Pancreas (tissue), 10 donors: ENCODE results near the gene ANGEL2. TPM values are rescaled to one million over a fixed set of nuclear protein-coding genes. Genes with fewer than 3 reads are reported as not detected.

Experiments
- ATAC-seq, 4 donors: fragments of 200-7000 bp; cut with Tn5 transposase; one replicate each; pipeline versions ENCODE4 v1.8.0 to v1.9.1; 2020; ENCODE audit warnings: mild to moderate bottlenecking in 4 of 4, moderate library complexity in 4 of 4
- DNase-seq, 6 donors: peaks; one replicate each; pipeline ENCODE4 v3.0.0-alpha.2; 2020
- FAIRE-seq: peaks from 2 replicates; lab custom pipeline; 2012; peaks lifted over from hg19 to GRCh38; lab: Jason Lieb, UNC
- H3K27ac ChIP-seq, 4 donors: fragments of 200-600 bp; sonication (generic); 1 replicate in 3 of 4; 2 replicates in 1 of 4; pipeline versions ENCODE4 v1.5.0 to v1.8.0; 2020
- H3K27me3 ChIP-seq, 4 donors: fragments of 200-600 bp; one replicate each; pipeline ENCODE4 v1.8.0; 2021
- H3K36me3 ChIP-seq, 3 donors: fragments of 200-600 bp; sonication (generic) in 1 of 3; one replicate each; pipeline versions ENCODE4 v1.5.0 to v1.8.0; 2020 to 2021
- H3K4me1 ChIP-seq, 3 donors: fragments of 200-600 bp; one replicate each; pipeline ENCODE4 v1.8.0; 2021
- H3K4me3 ChIP-seq, 4 donors: fragments of 200-600 bp; sonication (generic) in 2 of 4; one replicate each; pipeline versions ENCODE4 v1.5.0 to v1.8.0; 2020 to 2021
- H3K9me3 ChIP-seq, 4 donors: fragments of 200-600 bp; one replicate each; pipeline ENCODE4 v1.8.0; 2021
- CTCF ChIP-seq, 4 donors: fragments of 200-600 bp; sonication (generic) in 3 of 4; IDR thresholded peaks; one replicate each; pipeline versions ENCODE4 v1.5.0 to v1.8.0; 2021; ENCODE audit warnings: antibody characterized with exemption in 4 of 4
- WGBS, 2 donors: extraction: QIAGEN DNeasy Blood & Tissue Kit; methylation state at CpG; one replicate each; pipeline ENCODE4 v1.1.7; 2013; 5-methylcytosine and 5-hydroxymethylcytosine counted together
- intact Hi-C, 3 donors: fragments of 100-400 bp; cut with DNase I; formaldehyde crosslinking; loops; one replicate each; pipeline versions ENCODE4 v1.11.1 to v1.14.2; 2022
- polyA plus RNA-seq, 2 donors: library from polyadenylated mRNA; stranded (reverse); fragments of 200-250 nt; gene quantifications; one replicate each; pipeline ENCODE4 v1.2.3, GENCODE V29; 2013
- total RNA-seq, 6 donors: library from RNA; stranded (reverse); fragmentation: NEBNext Ultra II Directional in 4 of 6; extraction: Animal tissue kit (Norgen Biotek cat#: 25700) in 4 of 6; gene quantifications; one replicate each; pipeline versions ENCODE4 v1.2.1 to v1.2.4, GENCODE V29; 2021 to 2023
- donor health status: healthy with polysubstance abuse.
- donor health status: DM: no; HTN: no; CAD: no; lungs with moderate emphysema.
- donor health status: DM: no; HTN: no; CAD: no.
- donor health status: control.
- donor health status: control.
- donor health status: Bipolar disorder and iron deficiency.
- donor health status: DM: yes; HTN: yes; CAD: no.
- donor health status: DM: no; HTN: no; CAD: no.
- donor health status: DM: no; HTN: no; CAD: no.
- donor health status: DM: yes; HTN: yes; CAD: no.

Gene ANGEL2
- total and polyA plus RNA-seq, 8 donors, result 9.8 to 17.2 (median 11.8) TPM

- intact Hi-C loops, result no loop called here
- no peak for ATAC-seq
- no peak for FAIRE-seq
- Histone ChIP-seq H3K27me3 (no peaks in the 10 kb centered on the region), H3K27ac (no peak overlapping the region), H3K9me3 (no peaks in the 10 kb centered on the region), H3K4me1 (no peaks in the 10 kb centered on the region), H3K36me3 (no peaks in the 10 kb centered on the region), H3K4me3 (peak overlapping the region in 3 of 4 donors; percentile 14 to 63 (median 40))
- no peak for TF ChIP-seq CTCF (IDR thresholded peaks at IDR 0.05)
- no peak for DNase-seq
- 41 to 42% methylated on average over 2 of the region's 2 CpGs for WGBS, 2 donors
Measured at GRCh38 chr1:212949771-212950170, 65.9 kb downstream of the ANGEL2 start.

- H3K4me1 ChIP-seq, result no peaks in the 10 kb centered on the region
- intact Hi-C loops, result no loop called here
- no peaks in the 10 kb centered on the region for H3K36me3 ChIP-seq
- H3K9me3 ChIP-seq, result no peaks in the 10 kb centered on the region
- TF ChIP-seq CTCF (IDR thresholded peaks at IDR 0.05), result no peak
- no peak for ATAC-seq
- no peak for FAIRE-seq
- no peak overlapping the region for H3K27ac ChIP-seq
- no peak for DNase-seq
- no peaks in the 10 kb centered on the region for H3K27me3 ChIP-seq
- H3K4me3 ChIP-seq, result no peak overlapping the region
Measured at GRCh38 chr1:212946872-212947271, 68.8 kb downstream of the ANGEL2 start.

GRCh38 chr1:212945463-212946160, 70.1 kb downstream of the ANGEL2 start:
- intact Hi-C loops, result no loop called here
- DNase-seq (no peak), FAIRE-seq (no peak), ATAC-seq (no peak)
- 77 to 78% methylated on average over 4 of the region's 4 CpGs for WGBS, 2 donors
- Histone ChIP-seq H3K27ac (no peak overlapping the region), H3K9me3 (no peaks in the 10 kb centered on the region), H3K4me1 (no peaks in the 10 kb centered on the region), H3K36me3 (no peaks in the 10 kb centered on the region), H3K27me3 (no peaks in the 10 kb centered on the region), H3K4me3 (no peak overlapping the region)
- TF ChIP-seq CTCF (IDR thresholded peaks at IDR 0.05), result no peak

GRCh38 chr1:212945056-212945455, 70.6 kb downstream of the ANGEL2 start:
- ATAC-seq (no peak), FAIRE-seq (no peak), DNase-seq (no peak)
- intact Hi-C loops, result no loop called here
- Histone ChIP-seq H3K4me3 (no peak overlapping the region), H3K27ac (no peak overlapping the region), H3K9me3 (no peaks in the 10 kb centered on the region), H3K4me1 (no peaks in the 10 kb centered on the region), H3K36me3 (no peaks in the 10 kb centered on the region), H3K27me3 (no peaks in the 10 kb centered on the region)
- no peak for TF ChIP-seq CTCF (IDR thresholded peaks at IDR 0.05)
- 85 to 88% methylated on average over 2 of the region's 2 CpGs for whole genome bisulfite sequencing, 2 donors

GRCh38 chr1:212944229-212944901, 71.3 kb downstream of the ANGEL2 start:
- H3K36me3 ChIP-seq, result no peaks in the 10 kb centered on the region
- FAIRE-seq, result no peak
- no peak overlapping the region for H3K27ac ChIP-seq
- intact Hi-C loops, result no loop called here
- DNase-seq, result no peak
- H3K4me1 ChIP-seq, result no peaks in the 10 kb centered on the region
- H3K27me3 ChIP-seq, result no peaks in the 10 kb centered on the region
- ATAC-seq, result no peak
- no peak for TF ChIP-seq CTCF (IDR thresholded peaks at IDR 0.05)
- WGBS, 2 donors, result 83 to 89% methylated on average over 6 of the region's 6 CpGs
- H3K4me3 ChIP-seq, result no peak overlapping the region
- no peaks in the 10 kb centered on the region for H3K9me3 ChIP-seq
